ENCODE data around the gene NID1. TPM values are rescaled to one million over a fixed set of nuclear protein-coding genes. Genes with fewer than 3 reads are reported as not detected.
A peak's percentile ranks its signal among the peaks of the same experiment; 100 is the strongest.

The NID1 gene
- polyA plus RNA-seq, 1 donor (not counting 4 experiments of a cell fraction or from before 2014, with no cell fraction given), result 1.8 TPM

GRCh38 chr1:235943581-235944114, 121.2 kb downstream of the NID1 start:
- no peaks in the 10 kb centered on the region for H4K20me1 ChIP-seq (ENCODE audit: control insufficient read depth, extremely low read depth, insufficient read depth, low read length)
- H3K4me2 ChIP-seq (ENCODE audit: control insufficient read depth, extremely low read depth, insufficient read depth, low read depth, low read length), result peak overlapping the region; percentile 3
- DNase-seq (ENCODE audit: low read depth, low spot score) (peak; percentile 70), FAIRE-seq (peak; percentile 99)
- TF ChIP-seq CTCF (optimal IDR thresholded peaks at IDR 0.05 in 1 of 3, IDR thresholded peaks at IDR 0.05 in 1 of 3, conservative IDR thresholded peaks at IDR 0.05 in 1 of 3; ENCODE audit: extremely low read depth in 1 of 3, insufficient read depth in 2 of 3, low read length in 3 of 3), result no peak
- TF ChIP-seq EZH2 (IDR thresholded peaks at IDR 0.05; ENCODE audit: low read length), result no peak
- no peaks in the 10 kb centered on the region for H3K79me2 ChIP-seq (ENCODE audit: control insufficient read depth, insufficient read depth, low read length)
- no peaks in the 10 kb centered on the region for H3K9me1 ChIP-seq (ENCODE audit: control insufficient read depth, extremely low read depth, insufficient read depth, low read length)
- peaks cover 14% of the 10 kb centered on the region for H3K4me1 ChIP-seq (ENCODE audit: control insufficient read depth, extremely low read depth, insufficient read depth, low read length)
- peak overlapping the region; percentile 66 for H3K27ac ChIP-seq (ENCODE audit: control insufficient read depth, insufficient read depth, low read length)
- H3K36me3 ChIP-seq (ENCODE audit: control insufficient read depth in 2 of 2, extremely low read depth in 1 of 2, insufficient read depth in 2 of 2, low read length in 2 of 2), result peaks cover 0 to 2% of the 10 kb centered on the region in 2 experiments
- no peaks in the 10 kb centered on the region for H3K27me3 ChIP-seq (ENCODE audit: control insufficient read depth, extremely low read depth, insufficient read depth, low read length)
- no peak overlapping the region for H3K4me3 ChIP-seq (ENCODE audit: control insufficient read depth in 2 of 3, extremely low read depth in 1 of 3, insufficient read depth in 2 of 3, low read depth in 1 of 3, low read length in 3 of 3)
- peak overlapping the region; percentile 43 for H2AFZ ChIP-seq (ENCODE audit: control insufficient read depth, low read length)
- peak overlapping the region; percentile 53 for H3K9ac ChIP-seq (ENCODE audit: control insufficient read depth, extremely low read depth, insufficient read depth, low read length)
- H3K9me3 ChIP-seq (ENCODE audit: control insufficient read depth, low read depth, low read length), result no peaks in the 10 kb centered on the region
- dilution Hi-C loops (cut with MboI; ENCODE audit: extremely low pct_ligation_motif_present, low sequenced_read_pairs), result no loop called here

- peak overlapping the region; percentile 37 for H3K27ac ChIP-seq (ENCODE audit: control insufficient read depth, insufficient read depth, low read length)
- H3K4me2 ChIP-seq (ENCODE audit: control insufficient read depth, extremely low read depth, insufficient read depth, low read depth, low read length), result no peak overlapping the region
- dilution Hi-C loops (cut with MboI; ENCODE audit: extremely low pct_ligation_motif_present, low sequenced_read_pairs), result no loop called here
These were observed 121.8 kb downstream of the NID1 start for GRCh38 chr1:235942979-235943575.

More at GRCh38 chr1:235942979-235943575, 121.8 kb downstream of the NID1 start:
- Histone ChIP-seq H3K4me1 (ENCODE audit: control insufficient read depth, extremely low read depth, insufficient read depth, low read length) (peaks cover 14% of the 10 kb centered on the region), H2AFZ (ENCODE audit: control insufficient read depth, low read length) (no peak overlapping the region), H3K27me3 (ENCODE audit: control insufficient read depth, extremely low read depth, insufficient read depth, low read length) (no peaks in the 10 kb centered on the region), H3K9ac (ENCODE audit: control insufficient read depth, extremely low read depth, insufficient read depth, low read length) (no peak overlapping the region), H4K20me1 (ENCODE audit: control insufficient read depth, extremely low read depth, insufficient read depth, low read length) (no peaks in the 10 kb centered on the region), H3K36me3 (ENCODE audit: control insufficient read depth in 2 of 2, extremely low read depth in 1 of 2, insufficient read depth in 2 of 2, low read length in 2 of 2) (peaks cover 0 to 2% of the 10 kb centered on the region in 2 experiments), H3K79me2 (ENCODE audit: control insufficient read depth, insufficient read depth, low read length) (no peaks in the 10 kb centered on the region), H3K4me3 (ENCODE audit: control insufficient read depth in 2 of 3, extremely low read depth in 1 of 3, insufficient read depth in 2 of 3, low read depth in 1 of 3, low read length in 3 of 3) (no peak overlapping the region), H3K9me1 (ENCODE audit: control insufficient read depth, extremely low read depth, insufficient read depth, low read length) (no peaks in the 10 kb centered on the region), H3K9me3 (ENCODE audit: control insufficient read depth, low read depth, low read length) (no peaks in the 10 kb centered on the region)
- FAIRE-seq (no peak), DNase-seq (ENCODE audit: low read depth, low spot score) (no peak)
- TF ChIP-seq EZH2 (IDR thresholded peaks at IDR 0.05; ENCODE audit: low read length), result no peak
- no peak for TF ChIP-seq CTCF (optimal IDR thresholded peaks at IDR 0.05 in 1 of 3, IDR thresholded peaks at IDR 0.05 in 1 of 3, conservative IDR thresholded peaks at IDR 0.05 in 1 of 3; ENCODE audit: extremely low read depth in 1 of 3, insufficient read depth in 2 of 3, low read length in 3 of 3)

Measured in keratinocyte (primary cell).